ENCODE results near the gene TMEM255A.
"Not testable (repeated sequence)": the region's sequence is repeated elsewhere in the genome, so short reads cannot be mapped to it uniquely, and the experiment has no call there.

Gene TMEM255A

DNA sequence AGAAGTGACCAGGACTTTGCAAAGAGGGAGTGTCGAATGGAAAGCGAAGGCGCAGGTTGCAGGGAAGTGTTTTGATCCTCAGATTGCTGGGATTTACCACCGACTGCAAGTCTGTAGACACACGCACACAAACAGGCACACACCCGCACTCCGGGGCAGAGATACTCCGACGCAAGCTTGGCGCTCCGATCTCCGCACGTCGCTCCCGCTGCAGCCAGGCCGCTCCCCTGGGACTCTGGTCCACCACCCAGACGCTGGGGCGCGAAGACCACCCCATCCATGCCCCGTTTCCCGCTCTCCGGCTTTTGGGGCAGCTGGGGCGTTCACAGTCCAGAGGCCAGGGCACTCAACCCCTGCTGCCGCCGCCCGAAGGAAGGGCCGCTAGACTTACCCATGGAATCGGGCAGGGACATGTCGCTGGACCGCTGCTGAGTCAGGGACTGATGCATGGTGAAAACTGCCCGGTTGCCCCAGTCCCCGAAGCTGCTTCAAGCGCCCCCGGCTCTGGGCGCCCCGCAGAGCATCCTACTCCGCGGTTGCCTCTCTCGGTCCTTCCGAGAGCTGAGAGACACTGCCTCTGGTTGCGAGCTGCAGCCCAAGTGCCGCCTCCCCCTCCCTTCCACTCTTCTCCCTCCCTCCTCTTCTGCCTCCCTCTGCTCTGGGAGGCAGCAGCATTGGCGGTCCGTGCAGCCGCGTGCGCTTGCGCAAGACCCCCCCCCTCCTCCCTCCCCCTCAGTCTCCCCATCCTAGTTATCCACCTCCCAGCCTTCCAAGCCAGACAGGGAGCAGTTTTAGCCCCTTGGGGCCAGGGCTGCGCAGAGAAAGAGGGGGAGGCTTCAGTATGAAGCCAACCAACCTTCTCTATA, at the start of gene TMEM255A:
Gene TMEM255A (minus strand): TSS at position 601 of the 866 bp plus-strand sequence. CDS start 152 bp downstream, at position 449.
- peak; percentile 3 for DNase-seq

DNA sequence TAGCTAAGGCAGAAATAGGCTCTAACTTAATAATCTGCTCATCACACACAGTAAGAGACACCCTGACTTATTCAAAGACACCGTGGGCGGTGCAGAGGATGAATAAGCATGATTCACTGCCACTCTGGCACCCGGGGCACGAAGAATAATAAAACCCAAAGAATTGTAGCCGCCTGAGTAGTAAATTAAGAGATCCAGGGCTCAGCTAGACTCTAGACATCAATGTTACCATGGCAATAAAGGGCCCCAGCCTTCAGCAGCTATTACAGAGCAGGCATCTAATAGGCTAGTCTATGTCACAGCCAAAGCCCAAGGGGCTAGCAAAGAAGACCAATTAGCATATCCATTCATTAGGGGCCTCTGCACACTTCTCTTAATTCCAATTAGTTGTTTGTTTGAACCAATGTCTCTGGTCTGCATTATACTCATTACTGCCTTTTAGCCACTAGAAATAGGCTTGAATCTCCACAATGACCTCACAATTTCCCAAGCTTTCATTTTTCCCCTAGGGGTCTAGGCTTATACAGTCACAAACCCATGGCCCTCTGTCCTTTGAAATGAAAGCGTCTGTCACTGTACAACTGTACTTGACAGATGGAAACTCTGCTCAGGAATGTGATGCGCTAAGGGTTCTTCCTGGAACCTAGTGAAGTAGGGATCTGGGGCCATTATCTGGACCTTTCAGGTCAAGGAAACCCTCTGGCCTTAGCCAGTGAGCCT, 47.6 kb upstream of the TMEM255A start:
- DNase-seq = no peak

DNA sequence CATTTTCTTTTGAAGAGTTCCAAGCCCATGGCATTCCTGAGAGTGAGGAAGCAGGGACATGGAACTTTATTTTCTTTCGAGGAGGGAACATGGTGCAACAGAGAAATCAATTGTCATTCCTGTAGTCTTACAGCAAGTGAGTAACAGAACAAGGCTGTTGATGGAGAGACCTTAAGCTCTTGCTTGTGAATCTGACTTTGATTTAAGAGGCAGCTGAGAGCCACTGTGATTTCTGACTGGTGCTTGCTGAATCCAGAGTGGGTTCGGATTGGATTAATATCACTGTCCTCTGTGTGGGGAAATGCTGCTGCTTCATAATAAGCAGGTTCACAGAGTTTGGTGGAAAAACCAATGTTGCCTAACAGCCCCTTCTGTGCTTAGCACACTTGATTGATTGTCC, 45.9 kb upstream of the TMEM255A start:
- DNase-seq = no peak

DNA sequence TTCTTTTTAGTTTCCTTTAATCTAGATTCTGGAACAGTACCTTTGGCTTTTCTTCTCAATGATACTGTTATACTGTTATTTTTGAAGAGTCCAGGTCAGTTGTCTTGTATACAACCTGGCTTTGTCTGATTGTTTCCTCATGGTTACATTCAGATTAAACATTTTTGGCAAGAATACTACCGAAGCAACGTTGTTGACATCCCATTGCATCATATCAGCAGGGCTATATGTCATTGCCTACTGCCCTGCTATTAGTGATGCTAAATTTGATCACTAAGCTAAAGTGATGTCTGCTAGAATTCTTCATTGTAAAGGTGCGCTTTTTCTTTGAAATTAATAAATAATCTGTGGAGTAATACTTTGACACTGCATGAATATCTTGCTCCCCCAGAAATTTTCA, 44.8 kb upstream of the TMEM255A start:
- no peak for DNase-seq

GRCh38 chrX:120350450-120351138, 39.3 kb upstream of the TMEM255A start:
- DNase-seq = no peak

- DNase-seq = not testable (repeated sequence)
These were observed 33.3 kb upstream of the TMEM255A start for GRCh38 chrX:120344566-120344965.

GRCh38 chrX:120336899-120337298, 25.6 kb upstream of the TMEM255A start:
- no peak for DNase-seq

GRCh38 chrX:120335289-120335688, 24.0 kb upstream of the TMEM255A start:
- DNase-seq = no peak

DNA sequence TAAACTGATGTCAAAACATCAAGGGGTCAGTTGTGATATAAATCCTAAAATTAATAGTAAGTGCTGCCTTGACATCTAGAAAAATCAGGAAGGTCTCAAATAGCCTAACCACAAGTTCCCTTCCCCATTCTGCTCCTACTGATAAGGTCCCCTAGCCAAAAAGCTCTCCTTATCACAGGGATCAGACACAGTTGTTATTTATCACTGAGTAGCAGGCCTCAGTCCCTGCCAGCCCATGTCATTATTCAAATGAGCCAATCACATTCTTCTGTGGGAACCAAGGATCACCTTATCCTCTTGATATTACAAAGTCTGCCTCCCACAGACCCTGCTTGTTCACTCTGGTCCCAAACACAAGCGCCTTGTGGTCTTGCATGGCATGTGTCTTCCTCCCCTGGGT, 23.3 kb upstream of the TMEM255A start:
- DNase-seq = no peak

DNA sequence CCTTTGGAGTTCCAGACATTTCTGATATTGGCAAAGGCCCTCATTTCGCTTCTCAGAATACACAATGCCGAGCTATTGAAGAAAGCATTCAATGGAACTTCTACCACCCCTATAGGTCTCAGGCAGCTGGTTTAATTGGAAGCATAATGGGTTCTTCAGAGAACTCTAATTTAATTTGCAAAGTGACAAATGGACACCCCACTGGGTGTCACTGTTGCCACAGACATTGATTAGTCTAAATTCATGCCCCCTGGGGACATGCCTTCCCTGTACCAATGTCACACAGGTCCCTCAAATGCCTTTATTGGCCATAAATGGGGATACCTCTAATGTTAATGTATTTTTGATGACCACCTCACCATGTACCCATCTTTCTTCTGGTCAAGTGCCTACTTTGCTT, 22.9 kb upstream of the TMEM255A start:
- DNase-seq = no peak

DNA sequence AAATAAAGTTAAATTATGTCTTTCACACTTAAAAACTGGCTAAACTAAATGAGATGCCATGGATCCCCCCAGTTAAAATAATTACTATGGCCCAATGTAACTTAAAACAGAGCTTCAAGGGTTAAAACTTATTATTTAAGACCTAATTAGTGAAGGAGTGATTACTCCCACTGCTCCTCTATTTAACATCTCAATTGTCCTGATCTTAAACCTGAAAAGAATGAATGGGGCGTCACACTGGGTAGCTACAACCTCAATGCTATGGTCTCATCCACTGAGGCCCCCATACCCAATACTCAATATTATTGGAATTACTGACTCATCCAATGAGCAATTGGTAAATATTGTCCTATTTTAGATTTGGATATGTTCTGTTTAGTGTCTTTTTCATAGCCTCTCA, 21.1 kb upstream of the TMEM255A start:
- DNase-seq = no peak

GRCh38 chrX:120331116-120331515, 19.9 kb upstream of the TMEM255A start:
- DNase-seq = no peak

- no peak for DNase-seq
These were observed 10.4 kb upstream of the TMEM255A start for GRCh38 chrX:120321520-120322281.

- DNase-seq = no peak
These were observed 7.2 kb upstream of the TMEM255A start for GRCh38 chrX:120318411-120318810.

DNA sequence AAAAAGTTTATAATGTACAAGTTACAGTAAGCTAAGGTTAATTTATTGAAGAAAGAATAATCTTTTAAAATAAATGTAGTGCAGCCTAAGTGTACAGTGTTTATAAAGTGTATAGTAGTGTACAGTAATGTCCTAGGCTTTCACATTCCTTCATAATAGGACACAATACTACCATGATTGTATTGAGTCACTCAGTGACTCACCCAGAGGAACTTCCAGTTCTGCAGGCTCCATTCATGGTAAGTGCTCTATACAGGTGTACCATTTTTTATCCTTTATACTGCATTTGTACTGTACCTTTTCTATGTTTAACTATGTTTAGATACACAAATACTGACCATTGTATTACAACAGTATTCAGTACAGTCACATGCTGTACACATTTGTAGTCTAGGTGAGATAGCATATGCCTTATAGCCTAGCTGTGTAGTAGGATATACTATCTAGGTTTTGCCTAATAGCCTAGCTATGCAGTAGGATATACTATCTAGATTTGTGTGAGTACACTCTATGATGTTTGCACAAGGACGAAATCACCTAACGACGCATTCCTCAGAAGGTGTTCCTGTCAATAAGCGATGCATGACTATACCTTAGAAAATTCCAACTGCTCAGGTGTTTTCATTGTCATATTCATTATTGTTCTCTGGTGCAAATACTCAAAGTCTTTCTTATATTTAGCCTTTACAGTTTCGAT, 5.5 kb upstream of the TMEM255A start:
- DNase-seq = no peak

DNA sequence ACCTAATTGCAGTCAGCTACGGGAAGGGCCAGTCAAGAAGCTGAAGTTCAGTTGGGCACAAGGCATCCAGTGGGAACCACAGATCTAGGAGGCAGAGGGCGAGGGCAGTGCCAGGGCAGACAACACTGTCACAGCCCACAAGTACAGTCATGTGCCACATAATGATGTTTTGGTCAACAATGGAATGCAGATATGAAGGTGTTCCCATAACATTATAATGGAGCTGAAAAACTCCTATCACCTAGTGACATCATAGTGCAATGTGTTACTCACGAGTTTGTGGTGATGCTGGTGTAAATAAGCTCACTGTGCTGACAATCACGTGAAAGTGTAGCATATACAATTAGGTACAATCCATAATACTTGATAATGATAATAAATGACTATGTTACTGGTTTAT, 4.5 kb upstream of the TMEM255A start:
- DNase-seq = no peak

GRCh38 chrX:120311727-120312063, 434 bp upstream of the TMEM255A start:
- DNase-seq = no peak

DNA sequence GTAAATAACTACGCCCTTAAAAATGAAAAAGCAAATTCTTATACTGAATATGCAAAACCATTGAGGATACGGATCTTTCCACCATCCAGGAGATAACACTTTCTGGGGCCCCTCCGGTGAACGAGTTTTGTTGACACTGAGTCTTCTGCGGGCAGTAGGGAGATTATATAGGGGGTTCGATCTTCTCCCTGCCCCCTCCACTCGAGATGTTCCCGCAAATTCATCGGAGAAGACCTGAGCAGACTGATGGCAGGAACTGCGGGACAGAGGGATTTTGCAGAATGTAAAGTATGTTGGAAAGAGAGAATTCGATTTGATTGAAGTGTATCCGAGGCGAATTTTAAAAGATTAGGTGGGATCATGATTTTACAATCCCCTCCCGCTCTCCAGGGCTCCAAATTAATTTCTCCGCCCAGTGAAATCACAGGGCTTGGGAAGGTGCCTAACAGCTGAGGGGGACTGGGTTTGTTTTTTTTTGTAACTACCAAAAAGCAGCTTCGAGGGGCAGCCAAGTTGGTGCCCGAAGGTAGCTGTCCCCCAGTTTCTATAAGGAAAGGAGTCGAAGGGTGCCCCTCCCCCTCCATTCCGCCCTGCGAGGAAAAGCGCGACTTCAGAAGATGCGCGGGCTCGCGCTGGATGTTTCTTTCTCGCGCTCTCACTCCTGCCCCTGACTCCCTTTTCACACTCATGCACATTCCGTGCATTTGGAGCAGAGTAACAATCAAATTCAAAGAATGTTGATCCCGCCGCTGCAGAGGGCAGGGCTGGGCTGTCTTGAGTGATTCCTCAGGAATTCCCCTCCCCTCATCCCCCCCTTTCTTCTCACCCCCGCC, 1.2 kb downstream of the TMEM255A start:
- DNase-seq = no peak

GRCh38 chrX:120308959-120309872, 2.0 kb downstream of the TMEM255A start:
- no peak for DNase-seq

DNA sequence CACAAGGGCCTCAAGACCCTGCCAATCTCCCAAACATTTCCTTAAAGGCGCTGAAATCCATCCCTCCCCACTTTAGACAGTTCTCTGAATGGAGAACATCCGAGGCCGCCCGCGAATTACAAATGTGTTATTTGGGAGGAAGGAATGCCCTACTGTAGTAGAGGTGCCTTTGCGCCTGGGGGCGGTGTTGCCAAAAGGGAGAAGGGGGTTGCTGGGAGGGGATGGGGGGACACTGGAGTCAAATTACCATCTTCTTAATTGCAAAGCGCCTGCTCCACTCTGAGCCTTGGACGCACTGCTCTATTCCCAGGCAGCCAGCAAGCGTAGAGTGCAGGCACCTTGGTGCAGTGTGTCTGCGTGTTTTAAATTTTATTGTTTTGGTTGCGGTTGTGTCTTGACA, 2.7 kb downstream of the TMEM255A start:
- DNase-seq = no peak
